GM18909 (cell line): Measurements from ENCODE around the gene ANGPTL4.
A peak's percentile ranks its signal among the peaks of the same experiment; 100 is the strongest.
"Not testable (repeated sequence)": the region's sequence is repeated elsewhere in the genome, so short reads cannot be mapped to it uniquely, and the experiment has no call there.

Source experiments
- ATAC-seq: cut with Tn5 transposase; IDR thresholded peaks from one replicate; pipeline ENCODE4 v1.9.1; 2021; ENCODE audit warnings: mild to moderate bottlenecking; ENCODE audit not compliant: unreplicated experiment, poor library complexity

Gene ANGPTL4

GRCh38 chr19:8333767-8334457 lies 30.0 kb upstream of the ANGPTL4 start:
- no peak for ATAC-seq

DNA sequence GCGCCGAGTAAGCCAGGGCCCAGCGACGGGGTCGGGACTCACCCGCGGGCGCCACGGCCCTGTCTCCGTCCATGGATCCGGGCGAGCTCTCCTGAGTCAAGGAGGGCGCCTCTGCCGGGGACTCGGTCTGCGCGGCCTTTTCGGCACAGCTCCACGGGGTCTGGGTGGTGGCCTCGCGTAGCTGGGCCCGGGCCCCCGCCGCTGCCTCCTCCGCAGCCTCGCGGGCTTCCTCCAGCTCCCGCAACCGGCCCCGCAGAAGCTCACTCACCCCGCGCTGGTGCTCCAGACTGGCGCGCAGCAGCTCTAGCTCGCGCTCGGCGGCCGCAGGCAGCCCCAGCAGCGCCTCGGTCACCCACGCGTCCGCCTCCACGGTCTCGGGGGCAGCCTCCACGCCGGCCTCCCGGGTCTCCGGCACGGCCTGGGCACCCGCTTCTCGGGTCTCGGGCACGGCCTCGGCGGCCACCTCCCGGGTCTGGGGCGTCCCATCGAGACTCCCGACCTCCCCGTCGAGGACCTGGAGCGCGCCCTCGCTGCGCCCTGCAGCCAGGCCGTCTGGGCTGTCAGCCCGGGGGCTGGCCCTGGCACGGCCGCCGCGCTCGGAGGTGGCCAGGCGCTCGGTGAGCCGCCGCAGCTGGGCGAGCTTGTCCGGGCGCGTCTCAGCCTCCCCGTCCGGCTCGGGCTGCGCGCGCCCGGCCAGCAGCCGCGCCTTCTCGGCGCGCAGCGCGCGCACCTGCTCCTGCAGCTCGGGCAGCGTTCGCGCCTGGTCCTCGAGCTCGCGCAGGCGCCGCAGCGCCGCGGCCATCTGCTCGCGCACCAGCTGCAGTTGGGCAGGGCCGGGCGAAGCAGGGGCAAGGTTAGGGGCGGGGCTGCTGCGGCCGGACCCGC lies 29.3 kb upstream of the ANGPTL4 start:
- ATAC-seq = peak; percentile 67

GRCh38 chr19:8335343-8336071 lies 28.4 kb upstream of the ANGPTL4 start:
- ATAC-seq = peak; percentile 45

- ATAC-seq = no peak
These were observed 27.8 kb upstream of the ANGPTL4 start for GRCh38 chr19:8336072-8336569.

GRCh38 chr19:8336660-8337059 lies 27.3 kb upstream of the ANGPTL4 start:
- ATAC-seq = no peak

DNA sequence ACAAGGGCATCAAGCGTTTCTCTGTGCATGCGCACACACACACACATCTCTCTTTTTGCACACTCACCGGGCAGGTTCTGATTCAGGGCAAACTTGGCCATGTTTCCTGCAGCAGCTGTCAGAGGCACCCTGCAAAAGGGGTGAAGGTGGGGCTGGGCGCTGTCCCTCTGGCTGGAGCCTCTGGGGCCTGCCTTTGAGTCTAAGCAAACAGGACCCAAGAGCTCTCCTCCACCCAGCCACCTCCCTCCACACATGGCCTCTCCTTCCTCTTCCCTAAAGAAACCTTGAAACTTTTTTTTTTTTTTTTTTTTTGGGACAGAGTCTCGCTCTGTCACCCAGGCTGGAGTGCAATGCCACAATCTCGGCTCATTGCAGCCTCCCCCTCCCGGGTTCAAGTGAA lies 26.2 kb upstream of the ANGPTL4 start:
- ATAC-seq = no peak

DNA sequence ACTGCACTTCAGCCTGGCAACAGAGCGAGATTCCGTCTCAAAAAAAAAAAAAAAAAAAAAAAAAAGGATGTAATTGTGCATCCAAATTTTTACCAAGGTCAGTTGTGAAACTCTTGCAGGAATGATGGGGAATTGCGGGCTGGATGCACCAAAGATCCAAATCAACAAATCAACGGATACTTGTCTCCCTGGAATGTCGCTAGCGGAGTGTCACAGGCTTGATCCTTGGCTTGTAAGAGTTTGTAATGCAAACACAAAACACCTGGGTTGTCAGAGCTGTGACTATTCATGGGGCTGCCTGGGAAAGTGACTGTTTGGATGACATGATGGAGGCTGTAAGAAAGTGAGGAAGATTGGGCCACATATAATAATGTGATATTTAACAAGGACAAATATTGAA lies 25.1 kb upstream of the ANGPTL4 start:
- no peak for ATAC-seq

GRCh38 chr19:8340341-8341096 lies 23.4 kb upstream of the ANGPTL4 start:
- ATAC-seq = no peak

GRCh38 chr19:8341504-8341903 lies 22.5 kb upstream of the ANGPTL4 start:
- not testable (repeated sequence) for ATAC-seq

DNA sequence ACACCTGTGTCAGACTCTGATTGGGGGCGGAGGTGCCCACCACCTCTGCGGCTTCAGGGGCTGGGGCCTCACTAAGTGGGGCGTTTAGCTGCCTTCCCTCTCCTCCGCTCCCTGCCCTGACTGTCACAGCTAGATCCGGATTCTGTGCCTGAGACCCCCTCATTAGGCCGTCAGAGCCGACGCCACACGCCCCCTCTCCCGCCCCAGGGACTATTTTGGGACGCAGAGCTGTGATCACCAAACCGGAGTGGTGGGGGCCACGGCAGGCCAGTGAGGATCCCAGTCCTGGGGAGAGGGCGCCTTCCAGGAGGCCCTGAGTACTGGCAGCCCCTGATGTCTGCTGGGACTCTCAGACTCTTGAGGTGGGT lies 21.7 kb upstream of the ANGPTL4 start:
- ATAC-seq = no peak

- peak; percentile 86 for ATAC-seq
These were observed 21.1 kb upstream of the ANGPTL4 start, which contains the start of gene KANK3 for GRCh38 chr19:8342684-8343482. KANK3 (minus strand) TSS chr19:8343262; CDS start chr19:8337828, 5,434 bp downstream.

- ATAC-seq = no peak
These were observed 20.5 kb upstream of the ANGPTL4 start for GRCh38 chr19:8343483-8343844.

DNA sequence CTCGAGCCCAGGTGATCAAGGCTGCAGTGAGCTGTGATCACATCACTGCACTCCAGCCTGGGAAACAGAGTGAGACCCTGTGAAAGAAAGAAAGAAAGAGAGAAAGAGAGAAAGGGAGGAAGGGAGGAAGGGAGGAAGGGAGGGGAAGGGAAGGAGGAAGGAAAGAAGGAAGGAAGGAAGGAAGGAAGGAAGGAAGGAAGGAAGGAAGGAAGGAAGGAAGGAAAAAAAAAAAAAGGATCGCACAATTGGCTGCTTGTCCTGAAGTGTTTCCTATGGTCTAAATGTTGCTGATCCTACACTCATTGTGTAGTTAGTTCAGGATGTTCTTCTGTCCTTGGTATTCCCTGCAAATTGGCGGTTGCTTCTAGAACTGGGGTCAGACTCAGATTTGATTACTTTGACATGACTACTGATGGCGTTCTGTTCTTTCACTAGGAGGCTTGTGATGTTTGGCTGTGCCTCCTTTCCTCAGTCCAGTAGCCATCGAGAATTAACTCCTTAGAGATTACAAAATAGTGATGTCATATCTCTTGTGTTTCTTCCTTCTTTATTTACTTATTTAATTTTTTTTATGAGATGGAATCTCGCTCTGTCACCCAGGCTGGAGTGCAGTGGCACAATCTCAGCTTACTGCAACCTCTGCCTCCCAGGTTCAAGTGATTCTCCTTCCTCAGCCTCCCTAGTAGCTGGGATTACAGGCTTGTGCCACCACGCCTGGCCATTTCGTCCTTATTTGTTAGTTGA lies 14.2 kb upstream of the ANGPTL4 start:
- not testable (repeated sequence) for ATAC-seq

GRCh38 chr19:8352134-8352827 lies 11.7 kb upstream of the ANGPTL4 start:
- no peak for ATAC-seq

GRCh38 chr19:8352845-8353244 lies 11.1 kb upstream of the ANGPTL4 start:
- ATAC-seq = not testable (repeated sequence)

GRCh38 chr19:8355631-8356402 lies 8.1 kb upstream of the ANGPTL4 start:
- no peak for ATAC-seq

- no peak for ATAC-seq
These were observed 6.9 kb upstream of the ANGPTL4 start for GRCh38 chr19:8357007-8357521.
